Measurements from ENCODE around the gene SRSF3.

- TF ChIP-seq TAF1 (IDR thresholded peaks at IDR 0.05; ENCODE audit: low read depth): no peak
- no peak for TF ChIP-seq POLR2AphosphoS5 (IDR thresholded peaks at IDR 0.05)
- no peak for TF ChIP-seq CTCF (IDR thresholded peaks at IDR 0.05; ENCODE audit: poor library complexity, severe bottlenecking)
- no peak for TF ChIP-seq MXI1 (conservative IDR thresholded peaks at IDR 0.05; ENCODE audit: poor library complexity, severe bottlenecking)
- no peak for TF ChIP-seq REST (IDR thresholded peaks at IDR 0.05; ENCODE audit: borderline replicate concordance)
- no peak for TF ChIP-seq EZH2 (IDR thresholded peaks at IDR 0.05; ENCODE audit: borderline replicate concordance, insufficient read depth, low read length, poor library complexity, severe bottlenecking)
These were observed 22.8 kb downstream of the SRSF3 start for GRCh38 chr6:36616893-36617521.
